Measurements from ENCODE around the gene PAIP2.
A peak's percentile ranks its signal among the peaks of the same experiment; 100 is the strongest.

DNA sequence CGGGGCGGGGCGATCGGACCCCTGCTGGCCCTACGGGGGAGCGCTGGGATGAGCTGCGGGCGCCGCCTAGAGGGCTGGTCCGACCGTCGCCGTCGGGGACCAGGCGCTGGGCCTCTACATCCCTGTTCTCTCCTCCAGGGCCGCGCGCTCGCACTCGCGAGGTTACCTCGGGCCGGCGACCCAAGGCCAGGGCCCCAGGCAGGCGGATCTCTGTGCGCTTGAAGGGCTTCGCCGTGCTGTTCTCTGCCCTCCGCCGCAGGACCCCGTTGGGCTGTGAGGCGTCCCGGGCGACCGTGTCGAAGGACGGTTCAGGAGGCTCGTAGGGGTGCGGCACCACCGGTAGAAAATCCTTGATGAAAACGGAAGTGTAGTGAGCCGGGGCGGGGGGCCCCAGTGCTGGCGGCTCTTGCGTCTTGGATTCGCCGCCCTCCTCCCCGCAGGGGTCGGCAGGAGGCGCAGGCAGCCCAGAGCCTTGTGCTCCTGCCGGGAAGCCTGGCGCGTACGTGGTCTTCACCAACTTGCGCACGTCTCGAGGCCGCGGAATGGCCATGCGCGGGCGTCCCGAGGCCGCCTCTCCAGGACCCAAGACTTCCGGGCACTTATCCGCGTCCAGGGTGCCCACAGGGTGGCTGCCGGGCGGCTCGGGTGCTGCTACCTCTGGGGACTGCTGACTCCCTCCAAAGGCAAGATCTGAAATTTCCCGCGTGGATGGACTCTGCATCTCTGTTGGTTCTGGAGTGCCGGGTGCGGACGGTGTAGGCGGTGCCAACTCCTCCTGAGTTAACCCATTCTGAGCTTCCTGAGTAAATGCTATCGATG lies 51.2 kb downstream of the PAIP2 start:
- TF ChIP-seq CTCF (IDR thresholded peaks at IDR 0.05) (peak in 2 of 4 experiments; percentile 32 to 44), POLR2AphosphoS5 (IDR thresholded peaks at IDR 0.05) (no peak), POLR2A (IDR thresholded peaks at IDR 0.05) (no peak)
